Activated CD4-positive, alpha-beta T cell treated with anti-CD3 and anti-CD28 coated beads, Interleukin-10, Interleukin-2, amounts not matched to agents 100 ng/mL and 50 ng/mL, durations not matched to agents 16 hours and 8 hours (primary cell): ENCODE measurements around the gene MLLT10.

Source experiments
- DNase-seq: peaks from one replicate; pipeline ENCODE4 v3.0.0-alpha.2; 2020

The MLLT10 gene

DNA sequence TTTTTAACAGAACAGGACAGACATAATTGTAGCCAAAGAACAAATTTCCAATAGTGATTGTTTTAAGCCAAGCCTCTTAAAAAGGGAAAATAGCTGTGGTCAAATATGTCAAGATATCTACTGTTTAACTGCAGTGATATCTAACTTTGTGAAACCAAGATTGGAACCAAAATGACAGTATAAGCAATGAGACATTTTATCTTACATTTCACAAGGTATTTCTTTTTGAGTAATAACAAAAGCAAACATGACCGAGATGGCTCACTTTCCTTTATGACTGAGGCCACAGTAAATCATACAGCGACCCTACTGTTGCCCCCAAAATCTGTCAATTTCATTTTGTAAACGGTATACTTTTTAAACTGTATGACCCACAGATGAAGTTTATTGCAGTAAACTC lies 215.8 kb downstream of the MLLT10 start:
- DNase-seq, result peak; percentile 44

DNA sequence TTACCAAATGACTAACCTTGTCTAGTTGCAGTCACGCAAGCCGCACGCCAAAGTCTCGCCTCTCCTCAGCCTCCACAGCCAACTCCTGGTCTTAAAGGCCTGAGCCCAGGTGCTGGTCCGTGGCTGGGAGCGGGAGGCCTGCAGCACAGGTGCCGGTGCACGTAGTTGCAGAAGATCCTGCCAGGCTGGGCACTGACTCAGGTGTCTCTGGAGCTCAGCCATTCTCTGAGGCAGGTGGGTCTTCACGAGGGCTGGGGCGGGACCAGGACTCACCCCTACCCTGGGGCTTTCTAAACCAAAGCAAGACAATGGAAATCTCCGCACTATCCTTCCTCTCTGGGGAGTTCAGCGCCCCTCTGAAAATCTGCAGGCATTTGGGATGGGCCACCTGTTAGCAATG lies 216.4 kb downstream of the MLLT10 start:
- DNase-seq, result no peak

DNA sequence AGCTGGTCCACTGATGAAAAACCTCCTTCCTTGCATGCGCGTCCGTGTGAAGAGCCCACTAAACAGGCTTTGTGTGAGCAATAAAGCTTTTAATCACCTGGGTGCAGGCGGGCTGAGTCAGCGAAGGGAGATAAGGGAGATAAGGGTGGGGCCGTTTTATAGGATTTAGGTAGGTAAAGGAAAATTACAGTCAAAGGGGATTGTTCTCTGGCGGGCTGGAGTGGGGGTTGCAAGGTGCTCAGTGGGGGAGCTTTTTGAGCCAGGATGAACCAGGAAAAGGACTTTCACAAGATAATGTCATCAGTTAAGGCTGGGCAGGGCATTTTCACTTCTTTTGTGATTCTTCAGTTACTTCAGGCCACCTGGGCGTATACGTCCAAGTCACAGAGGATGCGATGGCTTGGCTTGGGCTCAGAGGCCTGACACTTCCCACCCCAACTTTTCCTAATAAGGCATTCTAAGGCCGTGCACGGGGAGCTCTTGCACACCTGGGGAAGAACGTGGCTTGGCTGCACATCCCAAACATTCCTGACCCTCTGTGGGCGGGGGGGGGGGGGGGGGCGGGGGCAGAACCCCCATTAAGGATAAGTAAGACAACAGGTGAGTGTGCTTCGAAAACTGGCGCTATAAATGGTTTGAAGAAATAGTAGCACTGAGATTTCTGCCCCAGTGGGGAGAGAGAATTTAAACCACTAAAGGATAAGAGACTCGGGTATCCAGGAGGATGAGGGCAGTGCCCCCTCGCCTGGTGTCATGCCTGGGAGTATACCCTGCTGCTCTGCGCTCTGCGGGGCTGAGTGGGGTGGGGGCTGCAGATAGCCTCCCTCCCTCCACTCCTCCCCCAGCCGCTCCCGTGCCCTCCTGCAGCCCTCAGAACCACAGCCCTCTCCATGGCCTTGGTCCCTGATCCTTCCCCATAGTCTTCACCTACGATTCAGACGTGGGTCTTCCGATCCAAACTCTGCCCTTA lies 217.6 kb downstream of the MLLT10 start:
- no peak for DNase-seq

DNA sequence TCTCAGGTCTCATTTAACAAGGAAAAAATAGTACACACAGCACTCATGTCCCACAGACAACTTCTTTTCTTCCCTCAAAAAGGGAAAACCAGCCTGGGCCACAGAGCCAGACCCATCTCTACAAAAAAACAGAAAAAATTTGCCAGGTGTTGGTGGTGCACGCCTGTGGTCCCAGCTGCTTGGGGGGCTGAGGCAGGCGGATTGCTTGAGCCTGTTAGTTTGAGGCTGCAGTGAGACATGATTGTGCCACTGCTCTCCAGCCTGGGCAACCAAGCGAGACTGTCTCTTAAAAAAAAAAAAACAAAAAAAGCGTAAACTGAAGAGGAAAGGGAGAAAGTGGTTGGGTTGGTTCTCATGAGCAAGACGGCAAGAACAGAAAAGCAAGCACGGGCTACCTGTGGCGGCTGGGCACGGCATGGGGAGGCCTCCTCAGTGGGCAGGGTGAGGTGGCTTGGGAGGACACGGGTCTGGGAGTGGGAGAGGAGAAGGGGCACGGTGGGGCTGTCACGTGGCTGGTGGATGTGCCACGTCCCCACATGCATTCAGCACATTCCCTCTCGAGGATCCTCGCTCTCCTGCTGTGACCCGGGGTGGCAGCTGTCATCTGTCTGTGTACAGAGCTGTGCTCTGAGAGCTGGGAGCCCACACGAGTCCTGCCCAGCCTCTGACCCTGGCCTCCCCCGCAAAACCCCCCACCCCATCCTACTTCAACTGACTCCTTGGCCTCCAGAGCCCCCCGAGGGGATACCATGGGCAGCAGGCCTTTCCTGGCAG lies 219.7 kb downstream of the MLLT10 start:
- DNase-seq, result no peak

DNA sequence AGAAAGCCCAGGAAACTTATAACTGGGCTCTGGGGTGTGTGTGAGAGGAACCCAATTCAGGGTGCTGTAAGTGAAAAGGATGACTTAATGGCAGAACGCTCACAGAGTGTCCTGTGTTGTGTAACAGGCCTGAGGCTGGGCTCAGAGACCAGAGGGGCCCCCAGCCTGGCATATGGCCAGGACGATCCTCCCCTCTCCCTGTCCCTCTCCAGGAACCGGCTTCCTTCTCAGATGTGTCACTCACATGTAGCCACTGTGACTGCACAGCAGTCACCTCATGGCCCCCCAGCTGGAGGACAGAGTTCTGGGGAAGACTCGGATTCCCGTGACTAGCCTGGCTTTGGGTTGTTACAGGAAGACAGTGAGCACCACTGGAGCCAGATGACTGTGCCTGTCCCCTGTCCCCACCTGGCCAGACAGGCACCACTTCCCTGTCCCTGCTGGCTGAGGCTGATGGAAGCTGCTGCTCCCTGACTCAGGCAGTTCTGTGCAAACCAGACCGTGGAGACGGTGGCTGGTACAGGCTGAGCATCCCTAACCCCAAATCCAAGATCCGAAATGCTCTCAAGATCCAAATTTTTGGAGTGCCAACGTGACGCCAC lies 220.5 kb downstream of the MLLT10 start:
- no peak for DNase-seq

DNA sequence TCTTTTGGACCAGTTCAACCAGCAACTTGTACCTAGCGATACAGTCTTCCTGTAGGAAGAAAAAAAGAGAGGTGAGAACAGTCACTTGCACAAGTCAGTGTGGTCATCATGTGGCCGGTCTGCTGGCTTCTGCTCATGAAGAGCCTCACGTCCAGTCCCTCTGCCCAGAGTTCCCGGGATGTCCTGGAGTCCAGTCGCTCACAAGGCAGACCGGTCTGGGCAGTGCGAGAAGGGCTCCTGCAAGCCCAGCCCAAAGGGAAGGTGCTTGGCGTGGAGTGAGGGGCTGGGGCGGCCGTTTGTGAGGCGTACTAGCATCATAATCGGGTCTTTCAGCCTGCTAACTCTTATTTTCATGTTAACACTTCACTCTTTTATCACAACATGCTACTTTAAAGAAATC lies 222.7 kb downstream of the MLLT10 start:
- no peak for DNase-seq

DNA sequence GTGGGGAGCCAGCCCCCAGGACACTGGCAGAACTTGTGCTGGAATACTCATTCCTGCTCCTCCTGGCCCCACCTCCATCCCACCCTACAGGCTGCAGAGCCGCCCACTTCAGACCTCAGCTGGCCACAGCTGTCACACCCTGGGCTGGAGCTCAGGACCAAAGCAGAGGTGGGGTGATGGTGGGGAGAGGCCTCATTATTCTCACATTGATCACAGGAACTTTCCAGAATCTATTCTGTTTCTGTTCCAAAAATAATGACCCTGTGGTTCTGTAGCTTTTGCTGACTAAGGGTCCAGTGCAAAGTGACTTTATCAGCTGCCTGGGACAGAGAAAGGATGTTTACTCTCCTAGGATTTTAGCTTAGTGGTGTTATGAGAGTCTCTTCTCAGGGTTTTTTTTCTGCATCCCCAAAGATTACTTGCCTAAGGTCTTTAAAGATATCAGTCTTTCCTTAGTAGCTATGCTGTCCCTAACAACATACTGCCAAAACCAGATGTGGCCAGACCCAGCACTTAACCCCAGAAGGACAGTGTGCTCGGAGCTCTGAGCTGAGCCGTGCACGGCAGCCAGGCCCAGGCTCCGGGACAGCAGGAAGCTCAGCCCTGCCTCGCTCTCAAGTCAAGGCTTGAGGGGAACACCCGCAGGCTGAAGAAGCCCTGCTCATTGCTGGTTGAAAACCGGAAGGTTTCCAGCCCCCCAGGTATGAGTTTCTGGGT lies 223.3 kb downstream of the MLLT10 start:
- no peak for DNase-seq

DNA sequence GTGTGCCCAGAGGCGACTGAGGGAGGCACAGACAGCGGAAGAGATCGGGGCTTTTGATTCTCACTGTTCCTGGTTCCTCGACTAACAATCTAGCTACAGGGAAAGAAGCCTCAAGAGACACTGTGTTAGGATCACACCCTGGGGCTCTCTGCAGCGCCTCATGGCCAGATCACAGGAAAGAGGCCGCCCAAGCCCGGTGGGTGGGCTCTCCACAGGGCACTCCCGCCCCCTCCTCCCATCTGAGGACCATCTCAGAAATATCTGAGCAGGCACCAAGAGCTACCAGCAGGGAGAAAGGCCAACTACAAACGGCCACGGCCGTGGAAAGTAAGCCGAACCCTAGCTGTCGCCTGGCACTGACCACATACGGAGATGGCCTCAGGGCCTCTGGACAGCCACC lies 224.2 kb downstream of the MLLT10 start:
- DNase-seq, result no peak

DNA sequence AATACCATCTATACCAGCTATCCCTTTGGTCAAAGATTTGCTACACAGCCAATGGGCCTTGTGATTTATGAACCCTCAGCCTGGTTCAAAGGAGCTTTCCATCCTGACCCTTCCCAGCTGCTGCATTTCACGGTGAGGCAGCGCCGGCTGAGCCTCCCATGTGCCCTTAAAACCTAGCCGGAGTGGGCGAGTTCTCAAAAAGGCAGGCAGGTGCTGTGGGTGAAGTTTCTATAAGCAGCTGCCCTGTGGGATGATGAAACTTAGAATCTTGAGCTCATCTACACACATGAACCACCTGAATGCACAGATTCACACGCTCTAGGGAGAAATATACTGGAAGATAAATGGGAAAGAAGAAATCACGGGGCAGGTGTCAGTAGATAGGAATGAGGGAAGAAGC lies 224.7 kb downstream of the MLLT10 start:
- DNase-seq, result no peak

DNA sequence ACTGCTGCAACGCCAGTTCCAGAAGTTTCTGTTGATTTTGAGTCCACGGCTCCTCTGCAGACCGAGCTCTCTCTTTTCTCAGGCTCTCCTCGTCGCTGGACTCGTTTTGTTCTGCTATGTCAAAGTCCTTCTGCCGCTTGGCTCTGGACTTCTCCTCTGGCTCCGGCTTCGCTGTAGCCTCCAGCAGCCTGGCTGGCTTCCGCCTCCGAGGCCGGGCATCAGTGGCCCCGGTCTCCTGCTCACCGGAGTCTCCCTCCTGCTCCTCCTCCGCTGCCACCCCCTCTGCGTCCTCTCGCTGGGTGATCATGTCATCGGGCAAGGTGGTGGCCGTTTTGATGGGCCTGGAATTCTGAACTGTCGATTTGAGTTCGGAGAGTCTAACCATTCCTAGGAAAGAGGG lies 225.2 kb downstream of the MLLT10 start:
- no peak for DNase-seq

DNA sequence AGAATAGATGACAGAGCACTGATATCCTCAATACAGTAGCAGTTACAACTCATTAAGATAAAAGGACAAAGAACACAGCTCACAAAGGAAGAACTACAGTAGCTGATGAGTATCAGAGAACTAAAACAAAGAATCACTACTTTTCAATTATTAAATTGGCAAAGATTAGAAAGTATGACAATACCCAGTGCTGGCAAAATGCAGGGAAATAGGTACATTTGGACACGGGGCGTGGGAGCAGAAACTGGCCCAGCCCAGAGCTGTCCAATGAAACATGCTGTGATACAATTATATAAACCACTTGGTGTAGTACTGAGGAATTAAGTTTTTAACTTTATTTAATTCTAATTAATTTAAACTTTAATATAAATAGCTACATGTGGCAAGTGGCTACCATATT lies 226.3 kb downstream of the MLLT10 start:
- no peak for DNase-seq

DNA sequence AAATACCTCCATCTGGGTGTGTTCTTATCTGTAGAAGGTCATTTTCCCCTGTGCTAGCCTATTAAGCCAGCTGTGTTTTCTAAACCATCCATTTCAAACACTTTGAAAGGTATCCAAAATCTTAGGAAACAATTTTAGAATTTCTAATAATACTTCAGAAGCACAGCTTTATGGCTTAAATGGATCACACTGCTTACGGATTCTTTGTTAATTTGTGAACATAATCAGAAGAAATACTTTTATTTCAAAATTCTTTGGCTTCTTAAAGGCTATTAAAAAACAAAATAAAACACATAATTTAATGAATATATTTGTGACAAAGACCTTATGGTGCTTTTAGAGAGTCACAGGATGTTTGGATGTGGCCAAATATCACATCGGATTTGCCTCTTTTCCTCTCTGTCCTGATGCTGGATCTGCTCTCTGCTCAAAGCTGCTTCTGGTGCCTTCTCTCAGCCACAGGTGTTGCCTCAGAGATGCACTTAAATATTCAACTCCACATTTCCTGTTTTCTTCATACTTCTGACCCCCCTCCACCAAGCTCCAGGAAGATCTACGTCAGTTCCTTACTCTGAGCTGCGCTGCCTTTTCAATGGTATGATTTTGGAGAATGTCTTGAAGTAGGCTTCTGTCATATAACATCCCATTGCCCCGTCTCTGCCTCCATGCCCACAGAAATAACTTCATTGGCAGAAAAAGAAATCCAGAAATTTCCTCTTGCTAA lies 230.6 kb downstream of the MLLT10 start:
- DNase-seq, result no peak

DNA sequence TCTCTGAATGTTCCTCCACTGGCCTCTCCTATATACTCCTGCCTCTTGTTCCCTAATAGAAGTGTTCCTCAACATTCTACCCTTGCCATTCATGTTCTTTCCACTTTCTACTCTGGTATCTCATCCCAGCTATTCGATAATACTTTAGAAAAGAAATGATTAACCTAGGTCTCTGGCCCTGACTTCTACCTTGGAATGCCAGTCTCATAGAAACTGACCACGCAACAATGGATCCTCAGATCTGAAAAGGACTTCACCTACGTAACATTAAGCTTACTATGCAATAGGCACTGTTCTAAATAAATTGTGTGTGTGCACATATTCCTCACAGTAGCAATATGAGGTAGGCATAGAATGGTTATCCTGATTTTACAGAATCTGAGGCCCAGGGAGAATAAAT lies 235.0 kb downstream of the MLLT10 start:
- DNase-seq, result no peak

DNA sequence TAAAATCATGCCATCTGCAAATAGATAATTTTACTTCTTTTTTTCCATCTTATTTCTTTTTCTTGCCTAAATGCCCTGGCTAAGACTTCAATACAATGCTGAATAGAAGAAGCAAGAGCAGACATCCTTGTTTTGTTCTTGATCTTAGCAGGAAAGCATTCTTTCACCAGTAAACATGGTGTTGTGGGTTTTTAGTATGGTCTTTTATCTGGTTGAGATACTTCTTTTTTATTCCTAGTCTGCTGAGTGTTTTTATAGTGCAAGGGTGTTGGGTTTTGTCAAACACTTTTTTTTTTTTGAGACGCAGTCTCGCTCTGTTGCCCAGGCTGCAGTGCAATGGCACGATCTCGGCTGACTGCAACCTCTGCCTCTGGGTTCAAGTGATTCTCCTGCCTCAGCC lies 237.2 kb downstream of the MLLT10 start:
- DNase-seq, result no peak

DNA sequence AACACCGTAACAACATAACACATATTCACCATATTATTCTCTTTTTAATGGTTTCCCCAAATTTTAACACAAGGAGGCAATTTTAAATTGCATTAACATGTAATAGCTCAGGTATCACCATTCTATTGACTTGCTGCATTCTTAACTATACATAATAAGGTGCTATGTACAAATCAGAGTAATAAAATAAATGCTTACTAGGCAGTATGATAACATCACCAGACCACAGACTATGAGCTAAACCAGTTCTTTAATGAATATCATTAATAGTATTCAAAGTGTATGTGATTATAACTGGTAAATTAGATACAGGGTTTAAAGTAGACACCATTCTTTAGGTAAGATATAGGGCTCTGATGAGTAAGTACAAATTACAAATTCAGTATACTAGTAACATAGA lies 242.9 kb downstream of the MLLT10 start:
- DNase-seq, result no peak

DNA sequence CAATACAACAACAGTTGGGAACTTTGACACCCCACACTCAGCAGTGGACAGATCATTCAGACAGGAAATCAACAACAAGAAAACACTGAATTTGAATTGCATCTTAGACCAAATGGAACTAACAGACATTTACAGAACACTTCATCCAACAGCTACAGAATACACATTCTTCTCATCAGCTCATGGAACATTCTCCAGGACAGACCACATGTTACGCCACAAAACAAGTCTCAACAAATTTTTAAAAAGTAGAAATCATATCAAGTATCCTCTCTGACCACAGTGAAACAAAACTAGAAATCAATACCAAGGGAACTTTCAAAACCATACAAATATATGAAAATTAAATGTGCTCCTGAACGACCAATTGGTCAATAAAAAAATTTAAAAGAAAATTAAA lies 257.2 kb downstream of the MLLT10 start:
- no peak for DNase-seq
